Hepatocyte (in vitro differentiated cells): ENCODE results near the gene TTC7B. TPM values are rescaled to one million over a fixed set of nuclear protein-coding genes. Genes with fewer than 3 reads are reported as not detected.
A peak's percentile ranks its signal among the peaks of the same experiment; 100 is the strongest.

ENCODE experiments used
- DNase-seq: peaks from one replicate; pipeline ENCODE4 v3.0.0-alpha.2; 2016; ENCODE audit warnings: low spot score
- H2AFZ ChIP-seq: fragments of 200-600 bp; sonication (generic); 2 replicates; pipeline ENCODE4 v1.6.0; 2016; ENCODE audit warnings: antibody characterized with exemption, mild to moderate bottlenecking
- H3K27ac ChIP-seq: fragments of 200-600 bp; sonication (generic); 2 replicates; pipeline ENCODE4 v1.5.1; 2016; ENCODE audit warnings: mild to moderate bottlenecking
- H3K27me3 ChIP-seq: fragments of 200-600 bp; sonication (generic); 2 replicates; pipeline ENCODE4 v1.6.1; 2016
- H3K36me3 ChIP-seq: fragments of 200-600 bp; sonication (generic); replicated peaks from 2 replicates; pipeline ENCODE4 v1.5.1; 2016; ENCODE audit warnings: low read depth; ENCODE audit not compliant: insufficient read depth
- H3K4me1 ChIP-seq: fragments of 200-600 bp; sonication (generic); 2 replicates; pipeline ENCODE4 v1.5.1; 2016; ENCODE audit warnings: mild to moderate bottlenecking, moderate library complexity; ENCODE audit not compliant: insufficient read depth
- H3K4me2 ChIP-seq: fragments of 200-600 bp; sonication (generic); 2 replicates; pipeline ENCODE4 v1.6.0; 2016
- H3K4me3 ChIP-seq: fragments of 200-600 bp; sonication (generic); 2 replicates; pipeline ENCODE4 v1.5.1; 2016; ENCODE audit warnings: mild to moderate bottlenecking
- H3K79me2 ChIP-seq: fragments of 200-600 bp; sonication (generic); 2 replicates; pipeline ENCODE4 v1.6.0; 2017; ENCODE audit warnings: mild to moderate bottlenecking
- H3K9me2 ChIP-seq: fragments of 200-600 bp; sonication (generic); replicated peaks from 2 replicates; pipeline ENCODE4 v1.6.0; 2017; ENCODE audit warnings: mild to moderate bottlenecking; ENCODE audit not compliant: insufficient read depth
- H3K9me3 ChIP-seq: fragments of 200-600 bp; sonication (generic); 2 replicates; pipeline ENCODE4 v1.5.1; 2016; ENCODE audit warnings: low read depth, mild to moderate bottlenecking
- H4K20me1 ChIP-seq: fragments of 200-600 bp; sonication (generic); 2 replicates; pipeline ENCODE4 v1.6.0; 2016; ENCODE audit warnings: mild to moderate bottlenecking; ENCODE audit not compliant: insufficient read depth, poor library complexity, severe bottlenecking
- CTCF ChIP-seq: fragments of 200-600 bp; sonication (generic); IDR thresholded peaks from 2 replicates; pipeline ENCODE4 v1.5.1; 2016; ENCODE audit warnings: antibody characterized with exemption, mild to moderate bottlenecking; ENCODE audit not compliant: poor library complexity
- EZH2 ChIP-seq: fragments of 200-600 bp; sonication (generic); IDR thresholded peaks from 2 replicates; pipeline ENCODE4 v1.6.1; 2016; ENCODE audit warnings: antibody characterized with exemption, mild to moderate bottlenecking, borderline replicate concordance
- EZH2phosphoT487 ChIP-seq: fragments of 200-600 bp; sonication (generic); IDR thresholded peaks from one replicate; pipeline ENCODE4 v1.6.1; 2018; ENCODE audit warnings: antibody characterized with exemption, mild to moderate bottlenecking, low read depth, moderate library complexity; ENCODE audit not compliant: unreplicated experiment, severe bottlenecking
- WGBS: methylation state at CpG from one replicate; pipeline ENCODE4 v1.1.6; 2016; ENCODE audit warnings: low lambda C conversion rate; ENCODE audit errors: missing lambda C conversion rate; 5-methylcytosine and 5-hydroxymethylcytosine counted together
- polyA plus RNA-seq: library from polyadenylated mRNA; unstranded; fragments of >200 nt; fragmentation: Nextera tagmentation; extraction: Ambion mirVana; gene quantifications from 2 replicates; pipeline ENCODE4 v1.2.1, GENCODE V29; 2016
- total RNA-seq: library from RNA; depleted of rRNA; stranded (reverse); fragments of >200 nt; gene quantifications from 2 replicates; pipeline ENCODE4 v1.2.3, GENCODE V29; 2014

TTC7B gene
- total and polyA plus RNA-seq, 2 experiments from 2014 or later = 10.7 to 25.5 TPM

- no peaks in the 10 kb centered on the region for H3K79me2 ChIP-seq
- peaks cover 68% of the 10 kb centered on the region for H3K4me1 ChIP-seq
- WGBS = 56% methylated on average over 15 of the region's 16 CpGs
- peak; percentile 91 for DNase-seq
- H3K27ac ChIP-seq = peak overlapping the region; percentile 92
- no peaks in the 10 kb centered on the region for H3K9me2 ChIP-seq
- no peak overlapping the region for H2AFZ ChIP-seq
- TF ChIP-seq EZH2 (no peak), CTCF (no peak), EZH2phosphoT487 (no peak)
- no peaks in the 10 kb centered on the region for H3K27me3 ChIP-seq
- no peaks in the 10 kb centered on the region for H3K9me3 ChIP-seq
- no peak overlapping the region for H3K4me3 ChIP-seq
- H3K36me3 ChIP-seq = no peaks in the 10 kb centered on the region
- peak overlapping the region; percentile 53 for H3K4me2 ChIP-seq
- H4K20me1 ChIP-seq = no peaks in the 10 kb centered on the region
Measured at GRCh38 chr14:90513161-90514014, 302.8 kb downstream of the TTC7B start.

- Histone ChIP-seq H3K9me3 (no peaks in the 10 kb centered on the region), H3K27ac (peak overlapping the region; percentile 92), H4K20me1 (no peaks in the 10 kb centered on the region), H2AFZ (no peak overlapping the region), H3K9me2 (no peaks in the 10 kb centered on the region), H3K27me3 (no peaks in the 10 kb centered on the region), H3K79me2 (no peaks in the 10 kb centered on the region), H3K4me2 (peak overlapping the region; percentile 53), H3K4me3 (no peak overlapping the region), H3K36me3 (no peaks in the 10 kb centered on the region), H3K4me1 (peaks cover 66% of the 10 kb centered on the region)
- no peak for TF ChIP-seq CTCF
- TF ChIP-seq EZH2 = no peak
- no peak for TF ChIP-seq EZH2phosphoT487
- WGBS = 57% methylated on average over 9 of the region's 10 CpGs
- DNase-seq = no peak
Measured at GRCh38 chr14:90512329-90512991, 303.8 kb downstream of the TTC7B start.

GRCh38 chr14:90511795-90512328 is 304.4 kb downstream of the TTC7B start:
- H3K9me2 ChIP-seq = no peaks in the 10 kb centered on the region
- no peaks in the 10 kb centered on the region for H3K27me3 ChIP-seq
- peaks cover 61% of the 10 kb centered on the region for H3K4me1 ChIP-seq
- no peak overlapping the region for H2AFZ ChIP-seq
- DNase-seq = no peak
- 75% methylated on average over 9 of the region's 9 CpGs for WGBS
- H3K79me2 ChIP-seq = no peaks in the 10 kb centered on the region
- H3K9me3 ChIP-seq = no peaks in the 10 kb centered on the region
- no peak overlapping the region for H3K4me2 ChIP-seq
- no peaks in the 10 kb centered on the region for H4K20me1 ChIP-seq
- H3K27ac ChIP-seq = peak overlapping the region; percentile 92
- H3K36me3 ChIP-seq = no peaks in the 10 kb centered on the region
- TF ChIP-seq EZH2phosphoT487 (no peak), CTCF (no peak), EZH2 (no peak)
- no peak overlapping the region for H3K4me3 ChIP-seq
